HG03045 (cell line): ENCODE data around the gene PNRC2.
A peak's percentile ranks its signal among the peaks of the same experiment; 100 is the strongest.

Experiments used
- ATAC-seq: cut with Tn5 transposase; IDR thresholded peaks from one replicate; pipeline ENCODE4 v1.9.1; 2021; ENCODE audit warnings: mild to moderate bottlenecking, moderate library complexity; ENCODE audit not compliant: unreplicated experiment

Gene PNRC2, protein sequence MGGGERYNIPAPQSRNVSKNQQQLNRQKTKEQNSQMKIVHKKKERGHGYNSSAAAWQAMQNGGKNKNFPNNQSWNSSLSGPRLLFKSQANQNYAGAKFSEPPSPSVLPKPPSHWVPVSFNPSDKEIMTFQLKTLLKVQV

DNA sequence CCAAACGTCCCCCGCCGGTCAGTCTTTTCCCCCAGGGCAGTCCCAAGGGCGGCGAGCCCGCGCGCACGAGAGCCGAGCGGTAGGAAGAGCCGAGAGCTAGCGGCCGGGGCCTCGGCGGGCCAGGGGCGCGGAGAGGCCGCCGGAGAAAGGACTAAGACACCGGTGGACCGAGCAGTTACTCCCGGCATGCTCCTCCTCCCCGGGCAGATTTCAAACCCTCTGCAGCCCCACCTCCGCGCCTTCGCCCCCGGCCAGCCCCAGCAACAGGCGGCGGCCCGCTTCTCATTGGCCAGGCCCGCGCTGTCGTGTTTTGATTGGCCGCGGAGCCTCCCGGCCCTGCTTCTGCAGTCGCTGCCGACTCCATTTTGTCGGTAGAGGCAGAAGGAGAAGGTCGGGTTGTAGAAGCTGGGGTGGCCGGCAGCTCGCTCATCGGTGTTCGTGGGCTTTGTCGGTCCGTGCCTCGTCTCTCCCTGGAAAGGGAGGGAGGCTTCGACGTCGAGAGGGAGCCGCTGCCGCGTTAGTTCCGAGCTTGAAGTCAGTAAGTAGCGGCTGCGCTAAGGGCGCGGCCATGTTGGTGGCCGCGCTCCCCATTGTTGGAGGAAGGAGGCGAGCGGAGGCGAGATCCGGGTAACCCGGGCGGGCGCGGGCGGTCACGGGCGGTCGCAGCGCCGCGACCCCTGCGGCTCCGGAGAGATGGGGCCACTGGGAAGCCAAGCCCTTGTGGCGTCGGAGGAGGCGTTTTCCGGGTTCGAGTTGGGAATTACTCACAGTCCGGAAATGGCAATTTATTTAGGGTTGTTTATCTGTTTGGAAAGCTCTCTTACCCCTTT is at the start of gene PNRC2:
PNRC2 (plus strand) TSS at position 368 of the 830 bp plus-strand sequence. CDS start 1,630 bp downstream, outside the sequence.
- ATAC-seq = peak; percentile 87

DNA sequence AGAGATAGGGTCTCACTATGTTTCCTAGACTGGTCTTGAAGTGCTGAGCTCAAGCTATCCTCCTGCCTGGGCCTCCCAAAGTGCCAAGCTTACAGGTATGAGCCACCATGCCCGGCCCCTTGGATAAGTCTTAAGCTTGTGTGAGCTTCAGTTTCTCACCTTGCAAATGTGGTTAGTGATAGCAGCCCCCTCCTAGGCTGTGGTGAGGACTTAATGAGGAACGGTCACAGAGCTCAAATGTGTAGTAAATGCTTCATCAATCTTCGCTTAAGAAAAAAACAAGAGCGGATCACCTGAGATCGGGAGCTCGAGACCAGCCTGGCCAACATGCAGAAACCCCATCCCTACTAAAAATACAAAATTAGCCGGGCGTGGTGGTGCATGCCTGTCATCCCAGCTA is 49.5 kb upstream of the PNRC2 start:
- ATAC-seq = no peak

DNA sequence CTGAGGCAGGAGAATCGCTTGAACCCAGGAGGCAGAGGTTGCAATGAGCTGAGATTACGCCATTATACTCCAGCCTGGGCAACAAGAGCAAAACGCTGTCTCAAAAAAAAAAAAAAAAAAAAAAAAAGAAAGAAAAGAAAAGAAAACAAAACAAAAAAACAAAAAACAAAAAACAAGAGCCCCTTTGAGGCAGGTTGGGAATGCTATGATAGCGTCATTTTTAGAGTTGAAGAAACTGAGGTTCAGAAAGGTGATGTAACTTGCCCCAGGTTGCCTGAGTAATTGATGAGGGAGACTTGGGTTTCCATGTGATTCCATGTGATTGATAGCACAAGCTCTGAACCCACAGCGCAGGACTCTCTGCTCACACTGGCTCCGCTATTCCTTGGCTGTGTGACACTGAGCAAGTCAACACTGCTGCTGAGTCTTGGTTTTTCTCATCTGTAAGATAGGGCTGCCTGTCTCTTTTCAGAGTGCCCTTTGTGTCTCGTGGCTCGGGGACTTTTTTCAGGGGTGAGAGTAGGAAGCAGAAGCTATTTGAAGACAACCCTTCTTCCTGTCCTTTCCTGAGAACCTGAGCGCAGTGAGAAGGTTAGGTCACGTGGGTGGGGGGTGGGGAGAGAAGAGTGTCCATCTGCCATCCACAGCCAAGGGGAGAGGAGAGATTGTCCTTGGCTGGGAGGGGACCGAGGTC is 48.9 kb upstream of the PNRC2 start:
- no peak for ATAC-seq

DNA sequence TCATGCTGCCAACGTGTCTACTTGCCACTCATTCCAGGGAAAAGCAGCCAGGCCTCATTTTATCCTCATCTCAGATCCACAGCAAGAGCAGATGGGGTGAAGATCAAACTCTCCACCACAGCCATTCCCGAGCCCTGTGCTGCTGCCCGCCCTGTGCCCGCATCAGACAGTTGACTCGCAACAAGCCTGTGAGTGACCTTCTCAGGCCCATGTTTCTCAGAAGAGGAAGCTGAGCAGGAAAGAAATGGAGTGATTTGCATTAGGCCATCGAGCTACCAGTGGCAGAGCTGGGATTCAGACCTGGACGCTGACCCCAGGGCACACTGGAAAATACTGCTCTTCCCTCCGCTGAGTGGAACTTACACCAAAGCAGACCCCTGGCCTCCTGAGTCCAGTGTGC is 47.7 kb upstream of the PNRC2 start:
- ATAC-seq = no peak

DNA sequence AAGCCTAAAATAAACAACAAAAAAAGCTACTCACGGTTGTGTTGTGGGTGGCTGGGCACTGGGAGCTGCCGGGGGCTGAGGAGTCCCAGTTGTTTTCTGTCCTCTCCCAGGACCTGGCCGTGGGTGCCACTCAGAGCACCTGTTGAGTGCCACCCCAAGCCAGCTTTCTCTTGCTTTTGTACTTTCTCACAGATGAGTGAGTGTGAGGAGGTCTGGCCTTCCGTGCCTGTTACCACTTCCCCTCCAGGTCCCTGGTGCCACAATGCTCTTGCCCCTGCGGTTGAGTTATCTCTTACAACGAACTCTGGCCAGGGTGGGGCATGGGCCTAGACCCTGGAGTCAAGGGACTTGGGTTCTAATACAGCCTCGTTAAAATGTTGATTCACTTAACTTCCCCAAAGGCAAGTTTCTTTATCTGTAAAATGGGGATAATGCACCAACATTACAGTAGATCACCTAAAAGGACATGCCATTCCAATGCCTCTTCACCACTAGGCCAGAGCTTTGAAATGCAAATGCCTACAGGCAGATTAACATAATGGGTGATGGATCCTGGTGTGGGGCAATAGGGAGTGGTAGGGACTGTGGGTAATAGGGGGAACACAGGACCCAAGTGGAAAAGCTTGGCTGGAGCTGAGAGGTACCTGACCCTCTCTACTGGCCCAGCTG is 46.3 kb upstream of the PNRC2 start, which contains the start of gene CNR2:
CNR2 (minus strand) TSS at position 151 of the 669 bp plus-strand sequence. CDS start 37,745 bp downstream, outside the sequence.
- no peak for ATAC-seq

DNA sequence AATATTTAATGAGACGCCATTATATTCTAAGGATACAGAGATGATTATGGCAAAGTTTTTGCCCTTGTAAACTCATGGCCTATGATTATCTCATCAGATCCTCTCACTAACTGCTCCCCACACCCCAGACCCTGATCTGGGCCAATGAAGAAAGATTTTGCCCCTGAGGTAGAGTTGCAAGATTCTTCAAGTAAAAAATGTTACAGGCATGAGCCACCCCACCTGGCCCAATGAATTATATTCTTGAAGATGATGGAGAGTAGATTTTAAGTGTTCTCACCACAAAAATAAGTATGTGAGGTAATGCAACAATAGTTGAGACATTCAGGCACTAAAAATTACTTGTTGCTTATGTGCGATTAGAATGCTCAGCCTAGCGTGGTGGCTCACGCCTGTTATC is 44.7 kb upstream of the PNRC2 start:
- no peak for ATAC-seq

DNA sequence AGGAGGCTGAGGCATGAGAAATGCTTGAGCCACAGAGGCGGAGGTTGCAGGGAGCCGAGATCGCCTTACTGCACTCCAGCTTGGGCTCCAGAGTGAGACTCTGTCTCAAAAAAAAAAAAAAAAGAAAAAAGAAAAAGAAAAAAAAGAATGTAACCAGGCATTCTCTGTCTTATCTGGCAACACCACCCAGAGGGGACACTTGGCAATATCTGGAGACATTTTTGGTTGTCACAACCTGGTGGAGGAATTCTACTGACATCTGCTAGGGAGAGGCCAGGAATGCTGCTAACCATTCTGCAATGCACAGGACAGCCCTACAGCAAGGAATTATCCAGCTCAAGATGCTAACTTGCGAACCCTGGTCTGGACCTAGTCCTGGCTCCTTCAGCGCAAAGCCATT is 44.2 kb upstream of the PNRC2 start:
- no peak for ATAC-seq

DNA sequence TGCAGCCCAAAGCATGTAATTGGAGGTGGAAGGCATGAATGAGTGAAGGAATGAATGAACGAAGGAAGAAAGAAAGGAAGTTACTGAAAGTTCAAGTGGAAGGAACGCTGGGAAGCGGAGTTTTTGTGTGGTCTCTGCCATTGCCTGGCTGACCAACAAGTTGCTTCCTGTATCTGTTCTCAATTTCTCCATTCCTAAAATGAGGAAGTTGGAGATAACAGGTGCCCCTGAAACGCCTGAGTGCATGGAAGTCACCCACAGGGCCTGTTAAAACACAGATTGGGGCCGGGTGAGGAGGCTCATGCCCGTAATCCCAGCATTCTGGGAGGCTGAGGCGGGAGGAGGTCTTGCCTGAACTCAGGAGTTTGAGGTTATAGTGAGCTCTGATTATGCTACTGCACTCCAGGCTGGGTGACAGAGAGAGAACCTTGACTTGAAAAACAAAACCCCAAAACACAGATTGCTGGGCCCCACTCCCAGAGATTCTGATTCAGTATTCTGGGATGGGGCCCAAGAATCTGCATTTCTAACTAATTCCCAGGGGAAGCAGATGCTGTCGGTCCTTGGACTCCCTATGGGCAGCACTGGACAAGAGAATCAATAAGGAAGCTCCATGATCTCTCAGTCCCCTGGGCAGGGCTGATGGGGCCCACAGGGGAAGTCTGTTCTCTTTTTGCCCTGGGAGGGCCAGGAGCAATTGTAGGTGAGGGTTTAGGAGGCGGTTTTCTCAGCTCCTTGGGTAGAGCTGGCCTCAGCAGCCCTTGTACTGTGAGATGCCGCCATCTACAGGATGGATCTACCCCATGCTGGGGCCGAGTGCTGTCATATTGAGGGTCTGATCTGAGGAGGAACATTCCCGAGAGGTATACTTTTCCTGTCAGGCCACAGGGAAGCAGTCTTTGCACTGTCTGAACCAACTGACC is 43.2 kb upstream of the PNRC2 start:
- ATAC-seq = peak; percentile 56

DNA sequence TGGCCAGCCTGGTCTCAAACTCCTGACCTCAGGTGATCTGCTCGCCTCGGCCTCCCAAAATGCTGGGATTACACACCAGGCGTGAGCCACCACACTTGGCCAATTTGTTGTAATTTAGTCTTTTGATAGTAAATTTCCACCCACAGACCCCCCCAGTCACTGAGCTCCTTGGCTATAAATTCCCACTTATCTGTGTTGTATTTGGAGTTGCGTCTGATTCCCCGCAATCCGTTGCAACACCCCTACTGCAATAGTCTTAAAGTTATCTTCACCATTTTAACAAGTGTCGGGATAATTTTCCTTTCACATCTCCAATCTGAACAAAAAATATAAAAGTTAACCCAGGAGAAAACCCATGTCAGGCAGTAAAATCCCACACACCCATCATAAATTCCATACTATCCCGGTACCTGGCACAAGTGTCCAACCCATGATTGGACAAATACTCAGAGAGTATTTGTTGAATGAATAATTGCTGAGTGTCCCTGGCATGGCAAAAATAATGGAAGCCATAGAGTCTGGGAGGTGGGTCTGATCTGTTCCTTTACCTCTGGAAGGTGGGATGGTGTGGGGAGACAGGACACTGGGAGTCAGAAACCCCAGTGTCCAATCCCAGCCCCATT is 37.2 kb upstream of the PNRC2 start:
- ATAC-seq = no peak

DNA sequence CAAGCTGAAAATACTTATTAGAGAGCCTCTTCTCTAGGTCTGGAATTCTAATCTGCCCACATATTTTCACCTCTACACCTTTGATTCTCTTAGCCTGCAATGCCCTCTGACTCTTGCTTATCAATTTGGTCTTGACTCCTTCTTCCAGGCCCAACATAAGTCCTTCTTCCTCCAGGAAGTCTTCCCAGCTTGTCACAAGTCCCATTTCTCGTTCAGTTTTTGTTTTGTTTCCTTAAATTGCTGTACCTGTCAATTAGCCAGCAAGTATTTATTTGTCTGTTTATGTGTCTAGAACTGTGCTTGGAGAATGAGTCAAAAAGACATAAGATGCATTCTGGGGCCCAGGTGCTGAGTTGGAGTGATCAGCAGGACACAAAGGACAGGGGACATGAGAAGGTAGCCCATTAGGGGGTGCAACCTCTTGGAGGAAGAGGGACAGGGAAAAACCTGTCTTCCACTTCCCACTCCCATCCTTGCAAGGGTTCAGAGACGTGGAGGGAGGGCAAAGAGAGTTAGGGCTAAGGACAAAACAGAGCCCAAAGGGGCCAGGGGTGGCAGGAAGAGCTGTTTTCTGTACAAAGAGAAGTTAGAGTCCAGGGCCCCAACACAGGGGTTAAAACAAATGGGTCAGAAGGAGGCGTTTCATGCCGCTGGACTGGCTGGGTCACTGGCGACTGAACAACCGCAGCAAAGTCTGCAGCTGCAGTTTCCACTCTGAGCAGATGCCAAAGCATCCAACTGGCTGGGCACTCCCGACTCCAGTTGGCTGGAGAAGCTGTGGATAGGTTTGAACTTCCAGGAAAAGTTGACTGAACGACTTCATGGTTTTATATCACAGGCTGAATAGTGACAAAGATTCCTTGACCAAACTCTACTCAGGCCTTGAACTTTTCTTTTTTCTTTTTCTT is 35.8 kb upstream of the PNRC2 start:
- ATAC-seq = no peak

DNA sequence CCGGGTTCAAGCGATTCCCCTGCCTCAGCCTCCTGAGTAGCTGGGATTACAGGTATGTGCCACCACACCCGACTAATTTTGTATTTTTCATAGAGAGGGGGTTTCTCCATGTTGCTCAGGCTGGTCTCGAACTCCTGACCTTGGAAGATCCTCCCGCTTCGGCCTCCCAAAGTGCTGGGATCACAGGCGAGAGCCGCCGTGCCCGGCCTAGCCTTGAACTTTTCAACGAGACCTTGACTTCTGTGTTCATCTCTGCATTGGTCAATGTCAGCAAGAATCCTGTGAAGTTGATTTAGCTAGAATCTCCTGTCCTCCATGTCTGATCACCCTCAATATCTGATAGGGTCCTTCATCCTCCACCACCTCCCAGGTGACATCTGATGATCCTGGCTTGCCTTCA is 35.0 kb upstream of the PNRC2 start:
- ATAC-seq = no peak

DNA sequence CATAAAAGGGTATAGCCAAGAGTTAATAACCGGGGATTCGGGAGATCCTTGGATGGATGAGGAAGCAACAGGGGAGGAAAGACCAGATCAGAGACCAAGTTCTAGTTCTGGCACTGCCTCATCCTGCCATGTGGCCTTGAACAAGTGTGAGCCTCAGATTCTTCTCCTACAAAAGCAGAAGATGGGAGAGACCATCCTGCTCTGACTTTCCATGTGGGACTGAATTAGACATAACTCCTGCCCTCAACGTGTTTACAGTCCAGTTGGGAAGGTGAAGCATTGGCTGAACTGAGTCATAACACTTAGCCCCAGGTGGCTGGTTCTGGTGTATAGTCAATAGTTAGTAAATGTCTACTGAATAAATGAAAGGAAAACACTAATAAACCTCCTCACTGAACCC is 34.3 kb upstream of the PNRC2 start:
- no peak for ATAC-seq

DNA sequence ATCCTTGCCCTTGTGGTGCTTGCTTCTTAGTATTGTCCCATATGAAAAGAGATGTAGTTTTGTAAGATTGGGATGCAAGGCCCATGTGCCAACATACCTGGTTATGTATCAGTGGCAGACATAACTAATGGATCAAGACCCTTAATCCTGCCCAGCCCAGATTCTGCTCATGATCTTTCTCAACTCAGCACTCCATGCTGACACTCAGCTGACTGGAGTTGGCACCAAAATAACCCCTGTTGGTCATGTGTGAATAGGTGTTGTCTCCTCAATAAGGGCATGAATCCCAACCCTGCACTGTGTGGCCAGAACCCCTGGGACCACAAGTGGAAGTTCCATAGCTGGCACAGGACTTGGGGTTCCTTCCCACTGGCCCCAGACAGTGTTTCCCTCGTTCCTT is 32.5 kb upstream of the PNRC2 start:
- ATAC-seq = no peak

DNA sequence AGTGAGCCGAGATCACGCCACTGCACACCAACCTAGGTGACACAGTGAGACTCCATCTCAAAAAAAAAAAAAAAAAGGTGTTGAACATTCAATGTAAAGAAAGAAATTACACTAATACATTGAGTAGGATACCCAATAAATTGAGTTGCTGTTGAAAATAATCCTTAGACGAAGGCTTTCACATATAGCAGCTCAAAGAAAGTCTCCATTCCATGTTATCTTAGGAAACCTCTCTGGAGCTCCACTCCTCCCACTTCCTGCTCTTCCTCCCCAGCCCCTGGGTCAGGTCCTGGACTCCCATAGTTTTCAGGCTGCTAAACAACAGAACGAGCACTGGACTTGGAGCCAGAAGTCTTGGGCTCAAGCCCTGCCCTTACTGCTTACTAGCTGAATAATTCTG is 30.8 kb upstream of the PNRC2 start:
- ATAC-seq = no peak

DNA sequence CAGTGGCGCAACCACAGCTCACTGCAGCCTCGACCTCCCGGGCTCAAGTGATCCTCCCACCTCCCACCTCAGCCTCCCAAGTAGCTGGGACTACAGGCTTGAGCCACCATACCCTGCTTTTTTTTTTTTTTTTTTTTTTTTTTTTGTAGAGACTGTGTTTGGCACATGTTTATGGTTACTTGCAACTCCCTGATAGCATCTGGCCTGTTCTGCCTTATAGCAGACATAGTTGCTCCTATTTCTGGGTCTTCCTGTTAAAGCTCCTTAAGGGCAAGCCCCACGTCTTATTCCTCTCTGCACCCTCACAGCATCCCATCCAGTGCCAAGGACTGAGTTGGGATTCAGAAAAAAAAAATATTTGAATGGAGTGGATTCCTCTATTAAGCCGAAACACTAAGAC is 29.4 kb upstream of the PNRC2 start:
- no peak for ATAC-seq

DNA sequence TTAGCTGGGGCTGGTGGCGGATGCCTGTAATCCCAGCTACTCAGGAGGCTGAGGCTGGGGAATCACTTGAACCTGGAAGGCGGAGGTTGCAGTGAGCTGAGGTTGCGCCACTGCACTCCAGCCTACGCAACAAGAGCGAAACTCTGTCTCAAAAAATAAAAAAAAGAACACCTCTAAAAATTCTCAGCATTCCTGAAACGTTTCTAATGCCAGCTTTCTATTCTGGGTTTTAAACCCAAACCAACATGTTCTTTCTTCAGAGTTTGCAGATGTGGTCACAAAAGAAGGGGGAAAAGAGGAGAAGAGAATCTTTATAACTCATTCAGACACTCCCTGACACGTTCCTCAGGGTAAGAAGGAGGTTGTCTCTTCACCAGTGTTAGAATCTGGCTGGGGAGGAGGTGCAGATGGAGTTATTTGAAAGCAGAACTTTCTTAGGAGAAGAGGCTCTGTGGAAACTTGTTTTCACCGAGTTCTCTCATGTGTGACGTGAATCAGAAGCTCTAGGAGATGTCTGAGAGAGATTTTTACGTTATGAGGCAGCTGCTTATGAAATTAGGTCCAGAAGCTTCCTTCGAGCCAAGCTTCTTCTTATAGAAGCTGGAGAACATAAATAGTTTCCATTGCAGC is 28.7 kb upstream of the PNRC2 start:
- ATAC-seq = no peak

DNA sequence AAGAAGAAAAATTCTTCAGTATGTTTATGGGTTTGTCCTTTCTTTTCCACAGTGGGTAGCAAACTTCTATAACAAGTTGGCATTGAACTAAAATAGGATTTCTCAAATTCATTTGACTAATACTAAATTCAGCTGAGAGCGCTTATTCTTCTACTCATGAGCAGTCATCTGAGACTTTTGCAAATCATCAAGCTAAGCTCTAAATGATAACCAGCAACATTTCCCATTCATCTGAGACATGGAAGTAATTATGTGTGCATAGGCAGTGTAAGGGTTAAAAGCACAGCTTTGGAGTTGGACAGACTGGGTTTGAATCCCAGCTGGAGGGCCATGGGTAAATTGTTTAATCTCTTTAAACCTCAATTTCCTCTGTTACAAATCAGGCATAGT is 28.1 kb upstream of the PNRC2 start:
- no peak for ATAC-seq

DNA sequence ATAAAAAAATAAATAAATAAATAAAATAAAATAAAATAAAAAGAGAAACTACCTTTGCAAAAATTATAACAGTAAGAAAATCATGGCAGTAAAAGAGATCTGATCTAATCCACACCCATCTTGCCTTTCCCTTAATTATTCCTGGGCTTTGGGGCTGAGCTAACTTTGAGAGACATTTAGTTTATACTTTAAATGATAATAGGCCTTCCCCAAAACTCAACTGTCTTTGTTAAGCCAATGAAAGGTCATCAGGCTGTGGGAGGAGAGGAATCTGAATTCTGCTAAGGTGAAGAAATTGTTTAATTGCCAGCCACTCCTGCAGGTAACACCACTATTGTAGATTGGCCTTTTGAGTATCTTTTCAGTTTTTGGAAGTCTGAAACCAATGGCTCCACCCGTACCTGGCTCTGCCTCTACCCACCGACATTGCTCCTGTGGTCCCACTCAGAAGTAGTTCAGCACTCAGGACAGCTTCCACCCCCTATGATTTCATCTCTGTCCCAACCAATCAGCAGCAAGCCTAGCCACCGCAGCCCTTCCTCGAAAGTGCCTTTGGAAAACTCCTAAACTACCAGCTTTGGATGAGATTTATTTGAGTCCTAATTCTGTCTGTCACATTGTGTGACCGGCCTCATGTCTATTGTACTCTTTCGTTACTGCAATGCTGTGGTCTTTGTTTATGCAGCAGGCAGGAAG is 23.0 kb upstream of the PNRC2 start:
- ATAC-seq = no peak
